OCI-M1 (cell line): ENCODE measurements around the gene PBRM1.

Experiments used
- DNase-seq: peaks from one replicate; lab custom pipeline; 2025; lab: John Stamatoyannopoulos, UW

Gene PBRM1

GRCh38 chr3:52670621-52671521 lies 14.8 kb downstream of the PBRM1 start:
- peak; percentile 95 for DNase-seq

DNA sequence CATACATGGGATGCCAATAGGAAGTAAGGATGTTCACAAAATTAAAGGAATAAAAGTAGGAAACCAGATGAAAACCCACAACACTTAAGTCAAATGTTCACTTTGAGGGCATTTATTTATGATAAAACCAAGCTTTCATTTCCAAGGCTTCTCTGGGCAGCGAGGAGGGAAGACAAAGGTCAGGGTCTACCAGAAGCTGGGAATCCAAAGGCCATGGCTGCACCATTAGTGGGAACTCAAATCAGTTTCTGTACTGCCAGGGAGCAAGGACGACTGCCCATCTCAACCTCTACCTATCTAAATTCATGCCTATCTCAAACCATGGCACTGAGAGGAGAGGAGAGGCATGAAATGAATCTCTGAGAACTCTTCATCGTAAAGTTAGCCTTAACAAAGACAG lies 22.6 kb downstream of the PBRM1 start:
- no peak for DNase-seq

GRCh38 chr3:52660046-52660445 lies 25.7 kb downstream of the PBRM1 start:
- no peak for DNase-seq

- no peak for DNase-seq
These were observed 29.8 kb downstream of the PBRM1 start for GRCh38 chr3:52655895-52656294.

DNA sequence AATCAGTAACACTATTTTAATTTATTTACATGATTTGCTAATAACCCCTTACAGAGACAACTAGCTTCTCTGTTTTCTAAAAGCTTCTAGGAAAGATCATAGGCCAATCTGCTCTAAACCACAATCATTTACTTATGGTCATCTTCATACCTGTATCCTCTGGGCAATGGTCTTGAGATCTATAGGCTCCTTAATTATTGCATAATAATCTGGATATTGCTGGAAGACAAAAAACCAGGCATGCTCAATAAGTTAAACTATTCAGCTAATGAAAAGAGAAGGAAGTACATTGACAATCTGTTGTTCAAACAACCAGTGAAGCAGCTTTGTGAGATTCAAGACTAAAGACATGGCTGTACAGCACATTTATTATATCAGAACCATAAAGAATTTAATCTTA lies 34.1 kb downstream of the PBRM1 start:
- DNase-seq, result no peak

DNA sequence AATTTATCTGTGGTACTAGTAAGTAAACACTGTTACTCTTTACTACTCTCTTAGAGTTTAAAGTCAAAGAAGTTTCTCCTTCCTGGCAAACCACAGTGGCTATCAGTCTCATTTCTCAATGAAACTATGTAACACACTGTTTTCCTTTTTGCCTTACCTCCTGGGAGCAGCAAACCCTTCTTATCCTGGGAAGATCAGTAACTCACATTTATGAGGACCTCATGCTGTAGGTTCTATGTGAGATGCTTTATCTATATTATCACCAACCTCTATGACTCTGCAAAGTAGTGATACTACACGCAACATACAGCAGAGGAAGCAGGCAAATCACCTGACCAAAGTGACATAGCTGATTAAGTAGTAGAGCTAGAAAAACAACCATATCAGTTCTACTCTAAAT lies 35.3 kb downstream of the PBRM1 start:
- peak; percentile 71 for DNase-seq

DNA sequence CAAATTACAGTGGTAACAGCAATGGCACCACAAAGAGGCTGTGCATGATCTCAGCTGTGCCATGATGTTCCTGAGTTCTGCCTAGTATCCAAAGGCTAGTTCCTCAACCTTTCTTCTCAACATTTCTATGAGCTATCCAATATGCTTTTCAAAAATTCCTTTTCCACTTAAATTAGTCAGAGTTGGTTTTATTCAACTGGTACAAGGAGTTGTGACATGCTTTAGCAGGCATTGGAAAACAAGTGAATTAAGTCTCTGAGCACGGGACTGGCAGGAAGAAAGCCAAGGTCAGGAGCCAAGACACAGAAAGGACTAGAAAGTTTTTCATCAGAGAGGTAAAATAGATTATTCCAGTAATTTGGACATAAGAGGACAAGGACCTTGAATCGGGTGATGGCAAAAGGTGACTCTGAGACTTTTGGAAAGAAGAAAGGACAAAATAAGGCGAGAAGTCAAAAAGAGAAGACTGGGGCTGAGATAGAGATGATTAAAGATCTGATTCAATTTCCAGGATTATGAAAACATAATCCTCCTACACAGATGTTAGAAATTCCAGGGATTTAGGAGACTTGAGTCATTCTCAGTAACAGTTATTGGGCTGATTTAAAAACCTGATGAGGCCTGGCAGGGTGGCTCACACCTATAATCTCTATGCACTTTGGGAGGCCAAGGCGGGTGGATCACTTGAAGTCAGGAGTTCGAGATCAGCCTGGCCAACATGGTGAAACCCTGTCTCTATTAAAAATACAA lies 36.1 kb downstream of the PBRM1 start:
- DNase-seq, result no peak

DNA sequence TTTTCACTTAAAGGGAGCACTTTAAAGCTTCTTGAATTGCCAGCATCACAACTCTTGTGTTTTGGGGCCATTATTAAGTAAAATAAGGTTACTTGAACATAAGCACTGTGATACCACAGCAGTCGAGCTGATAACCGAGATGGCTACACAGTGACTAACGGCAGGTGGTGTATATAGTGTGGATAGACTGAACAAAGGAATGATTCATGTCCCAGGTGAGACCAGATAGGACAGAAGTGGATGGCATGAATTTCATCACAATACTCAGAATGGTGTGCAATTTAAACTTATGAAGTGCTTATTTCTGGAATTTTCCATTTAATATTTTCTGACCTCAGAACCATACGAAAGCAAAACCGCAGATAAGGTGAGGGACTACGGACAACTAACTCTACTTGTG lies 40.2 kb downstream of the PBRM1 start:
- DNase-seq, result no peak

DNA sequence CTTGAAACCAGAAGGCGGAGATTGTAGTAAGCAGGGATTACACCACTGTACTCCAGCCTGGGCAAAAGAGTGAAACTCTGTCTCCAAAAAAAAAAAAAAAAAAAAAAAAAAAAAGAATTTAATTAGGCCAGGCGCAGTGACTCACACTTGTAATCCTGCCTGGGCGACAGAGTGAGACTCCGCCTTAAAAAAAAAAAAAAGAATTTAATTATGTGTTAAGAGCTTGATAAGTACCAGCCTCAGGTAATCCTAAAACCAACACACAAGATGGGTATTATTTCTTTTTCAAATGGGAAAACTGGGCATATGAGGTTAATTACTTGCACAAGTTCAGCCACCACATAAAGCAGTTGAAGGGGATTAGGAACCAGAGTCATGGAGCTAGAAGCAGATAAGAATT lies 49.0 kb downstream of the PBRM1 start:
- DNase-seq, result no peak

- DNase-seq, result no peak
These were observed 51.9 kb downstream of the PBRM1 start for GRCh38 chr3:52633786-52634185.

GRCh38 chr3:52625041-52625440 lies 60.7 kb downstream of the PBRM1 start:
- DNase-seq, result no peak

- DNase-seq, result no peak
These were observed 62.4 kb downstream of the PBRM1 start for GRCh38 chr3:52623234-52623792.

DNA sequence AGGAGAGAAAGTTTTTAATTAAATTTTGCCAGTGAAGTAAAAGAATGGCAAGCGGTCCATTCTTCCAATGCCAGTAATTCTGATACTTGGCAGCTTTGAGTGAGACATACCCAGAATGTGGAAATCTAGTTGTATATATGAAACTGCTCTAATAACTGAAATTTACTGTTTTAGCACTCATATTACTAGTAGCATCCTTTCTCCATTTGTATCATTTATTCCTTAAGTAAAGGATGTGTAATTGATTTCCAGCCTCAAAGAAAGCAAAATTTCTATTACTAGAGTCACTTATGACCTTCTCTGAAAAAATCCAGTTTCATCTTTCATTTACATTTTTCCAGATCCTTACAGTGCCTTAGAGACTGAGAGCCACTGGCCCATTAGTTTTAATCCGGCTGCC lies 65.1 kb downstream of the PBRM1 start:
- no peak for DNase-seq

DNA sequence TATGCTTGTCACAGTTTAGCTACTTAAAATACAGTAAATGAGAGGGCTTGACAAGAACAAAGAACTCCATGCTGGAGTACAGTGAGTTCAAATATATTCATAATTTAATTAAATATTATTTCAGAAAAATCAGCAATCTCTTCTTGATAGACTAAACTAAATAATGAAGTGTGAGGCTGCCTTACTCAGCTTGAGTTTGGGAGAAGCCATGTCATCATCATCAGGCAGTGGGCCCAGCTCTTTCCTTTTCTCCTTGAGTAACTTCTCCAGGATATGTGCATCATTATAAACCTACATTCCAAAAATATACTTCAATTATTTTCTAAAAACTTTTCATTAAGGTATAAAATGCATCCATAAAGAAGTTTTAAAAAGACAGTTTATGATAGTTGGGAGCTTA lies 70.5 kb downstream of the PBRM1 start:
- no peak for DNase-seq

- DNase-seq, result no peak
These were observed 71.0 kb downstream of the PBRM1 start for GRCh38 chr3:52614689-52615088.

GRCh38 chr3:52609316-52609815 lies 76.3 kb downstream of the PBRM1 start:
- no peak for DNase-seq

DNA sequence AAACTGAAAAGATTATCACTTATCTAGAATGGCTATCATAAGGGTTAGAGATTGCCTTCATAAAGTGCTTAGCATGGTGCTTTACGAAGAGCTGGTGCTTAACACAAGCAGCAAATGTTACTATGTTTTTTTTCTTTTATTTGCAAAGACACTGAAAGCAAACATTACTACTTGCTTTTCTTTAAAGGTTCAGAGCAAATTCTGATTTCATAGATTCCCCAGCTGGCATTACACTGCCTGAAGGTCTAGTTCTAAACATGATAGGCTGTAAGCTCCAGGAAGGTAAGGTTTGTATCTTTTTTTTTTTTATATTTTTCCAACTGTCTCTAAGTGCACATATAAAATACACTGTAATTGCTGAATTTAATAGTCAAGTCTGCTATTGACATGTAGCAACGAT lies 77.4 kb downstream of the PBRM1 start:
- DNase-seq, result no peak

DNA sequence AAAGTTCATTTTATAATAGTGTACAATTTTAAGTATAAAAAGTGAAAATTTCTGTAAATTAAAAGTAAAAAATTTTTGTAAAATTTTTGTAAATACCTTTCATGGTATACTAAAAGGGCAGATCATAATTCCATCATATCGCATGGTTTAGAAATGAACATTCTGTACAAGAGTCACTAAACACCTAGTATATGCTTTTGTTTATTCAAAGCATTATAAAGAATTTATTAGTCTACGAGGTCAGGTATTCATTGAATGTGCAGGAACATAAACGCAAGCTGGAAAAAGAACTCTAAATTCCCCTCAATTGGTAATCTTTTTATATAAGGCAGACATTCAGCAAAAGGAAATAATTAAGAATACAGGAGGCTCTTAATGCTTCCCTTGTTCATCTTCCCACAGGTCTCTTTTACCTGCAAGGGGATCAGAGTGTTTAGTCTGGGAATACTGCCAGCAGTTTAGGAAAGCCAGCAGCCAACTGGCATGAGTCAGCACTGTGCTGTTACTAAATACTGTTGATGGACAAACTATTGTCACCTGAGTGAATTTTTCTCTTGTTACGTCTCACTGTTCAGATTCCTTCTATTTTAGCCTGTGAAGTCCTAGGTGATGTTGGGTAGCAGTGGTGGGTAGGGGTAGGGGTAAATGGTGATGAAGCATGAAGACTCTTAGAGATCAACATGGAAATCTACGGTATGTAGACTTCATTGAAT lies 79.2 kb downstream of the PBRM1 start:
- DNase-seq, result no peak

- no peak for DNase-seq
These were observed 85.5 kb downstream of the PBRM1 start for GRCh38 chr3:52600258-52600657.

GRCh38 chr3:52596658-52597265 lies 89.0 kb downstream of the PBRM1 start:
- DNase-seq, result no peak

GRCh38 chr3:52593103-52593502 lies 92.6 kb downstream of the PBRM1 start:
- DNase-seq, result no peak
